ENCODE data around the gene MFRP.
A peak's percentile ranks its signal among the peaks of the same experiment; 100 is the strongest.

Gene MFRP

GRCh38 chr11:119372260-119373058 is 26.0 kb upstream of the MFRP start:
- peak; percentile 25 for DNase-seq

GRCh38 chr11:119371778-119372182 is 25.3 kb upstream of the MFRP start:
- peak; percentile 36 for DNase-seq

DNA sequence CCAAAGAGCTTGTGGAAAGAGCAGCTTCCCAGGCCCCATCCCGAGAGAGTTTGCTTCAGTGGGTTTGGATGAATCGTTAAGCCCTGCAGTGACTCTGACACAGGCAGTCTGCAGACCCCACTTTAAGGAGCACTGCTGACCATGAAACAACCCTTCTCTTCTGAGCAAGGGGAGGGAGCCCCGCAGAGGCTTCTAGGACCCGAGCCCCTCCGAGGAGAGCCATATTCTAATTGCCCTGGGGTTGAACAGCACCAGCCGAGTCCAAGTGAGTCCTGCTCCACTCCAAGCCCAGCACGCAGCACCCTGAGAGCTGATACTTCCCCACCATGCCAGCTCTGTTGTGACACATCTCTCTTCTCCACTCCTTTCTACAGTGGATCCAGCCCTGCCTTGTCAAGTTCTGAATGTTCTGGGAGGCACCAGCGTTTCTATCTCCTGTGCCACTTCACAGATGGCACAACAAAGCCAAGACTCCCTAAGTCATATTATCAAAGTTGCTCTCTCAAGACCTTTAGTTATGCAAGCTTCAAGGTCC is 24.6 kb upstream of the MFRP start:
- DNase-seq, result no peak

GRCh38 chr11:119370486-119371046 is 24.1 kb upstream of the MFRP start:
- DNase-seq, result no peak

- no peak for DNase-seq
Measured at GRCh38 chr11:119369132-119369925, 22.8 kb upstream of the MFRP start.

GRCh38 chr11:119368121-119369034 is 21.9 kb upstream of the MFRP start:
- DNase-seq, result peak; percentile 52

DNA sequence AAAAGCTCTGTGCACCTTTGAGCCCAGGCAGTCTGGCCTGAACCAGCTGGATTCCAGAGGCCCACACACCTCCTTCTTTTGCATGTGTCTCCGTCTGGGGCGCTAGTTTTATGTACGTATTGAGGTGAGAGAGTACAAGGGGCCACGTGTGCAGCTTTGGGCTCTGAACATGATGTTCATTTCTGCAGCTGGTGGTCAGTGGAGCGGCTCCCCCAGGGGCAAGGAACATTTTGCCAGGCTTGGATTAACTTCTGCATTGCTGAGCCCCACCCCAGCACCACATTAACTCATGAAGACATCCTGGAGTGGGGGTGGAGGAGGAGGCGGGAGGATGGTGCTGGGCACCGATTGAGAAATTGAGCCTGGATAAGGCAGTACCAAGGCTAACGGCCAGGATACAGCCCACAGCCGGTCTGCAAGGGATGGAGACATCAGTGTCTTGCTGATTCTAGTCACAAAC is 21.2 kb upstream of the MFRP start:
- no peak for DNase-seq

GRCh38 chr11:119366690-119367620 is 20.4 kb upstream of the MFRP start:
- DNase-seq, result no peak

- DNase-seq, result no peak
Measured at GRCh38 chr11:119365071-119365591, 18.6 kb upstream of the MFRP start.

GRCh38 chr11:119363851-119364590 is 17.5 kb upstream of the MFRP start:
- no peak for DNase-seq

GRCh38 chr11:119363081-119363850 is 16.8 kb upstream of the MFRP start:
- DNase-seq, result no peak

DNA sequence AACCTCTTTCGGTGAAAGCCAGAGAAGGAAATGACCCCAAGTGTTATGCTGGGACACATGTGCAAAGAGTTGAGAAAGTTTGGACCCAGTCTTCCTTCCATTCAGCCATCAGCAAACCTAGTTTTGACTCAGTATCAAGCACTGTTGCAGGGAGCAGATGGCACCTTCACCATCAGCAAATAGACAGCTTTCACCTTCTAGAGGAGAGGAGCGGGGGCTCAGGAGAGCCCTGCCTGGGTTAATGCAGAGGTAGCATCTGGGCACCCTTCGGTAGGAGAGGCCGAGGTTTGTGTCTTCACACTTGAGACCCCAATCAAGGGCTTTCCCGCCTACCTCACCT is 16.2 kb upstream of the MFRP start:
- no peak for DNase-seq

- no peak for DNase-seq
Measured at GRCh38 chr11:119361941-119362725, 15.6 kb upstream of the MFRP start.

DNA sequence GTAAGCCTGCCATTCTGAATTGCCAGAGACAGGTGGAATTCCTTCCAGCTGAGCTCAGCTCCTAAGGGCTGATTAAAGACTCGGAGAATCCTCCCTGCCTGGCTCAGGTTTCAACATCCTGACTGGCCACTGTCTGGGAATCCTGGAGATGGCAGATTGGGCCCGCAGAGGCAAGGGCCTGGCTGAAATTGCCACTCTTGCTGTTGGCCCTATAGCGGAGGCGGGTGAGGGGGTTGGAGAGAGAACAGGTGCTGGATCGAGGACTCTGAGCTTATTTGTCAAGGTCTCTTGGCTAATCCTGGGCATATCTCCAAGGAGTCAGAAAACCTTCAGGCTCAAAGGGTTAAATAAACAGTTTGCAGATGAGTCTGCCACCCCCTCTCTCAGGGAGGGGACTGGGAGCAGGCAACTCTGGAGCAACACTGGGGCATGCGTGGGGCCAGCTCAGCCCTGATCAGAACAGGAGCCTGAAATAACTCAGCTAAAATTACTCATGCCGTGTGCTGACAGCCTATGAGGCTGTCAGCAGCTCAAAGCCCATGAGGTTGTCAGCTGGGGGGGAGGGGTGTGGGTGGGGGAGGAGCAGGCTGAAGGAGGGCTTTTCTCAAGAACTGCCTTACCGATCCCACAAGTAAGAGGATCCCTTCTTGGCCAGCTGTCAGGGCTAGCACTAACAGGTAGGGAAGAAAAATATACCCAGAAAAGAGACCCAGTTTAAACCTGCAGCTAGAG is 14.7 kb upstream of the MFRP start:
- DNase-seq, result no peak

DNA sequence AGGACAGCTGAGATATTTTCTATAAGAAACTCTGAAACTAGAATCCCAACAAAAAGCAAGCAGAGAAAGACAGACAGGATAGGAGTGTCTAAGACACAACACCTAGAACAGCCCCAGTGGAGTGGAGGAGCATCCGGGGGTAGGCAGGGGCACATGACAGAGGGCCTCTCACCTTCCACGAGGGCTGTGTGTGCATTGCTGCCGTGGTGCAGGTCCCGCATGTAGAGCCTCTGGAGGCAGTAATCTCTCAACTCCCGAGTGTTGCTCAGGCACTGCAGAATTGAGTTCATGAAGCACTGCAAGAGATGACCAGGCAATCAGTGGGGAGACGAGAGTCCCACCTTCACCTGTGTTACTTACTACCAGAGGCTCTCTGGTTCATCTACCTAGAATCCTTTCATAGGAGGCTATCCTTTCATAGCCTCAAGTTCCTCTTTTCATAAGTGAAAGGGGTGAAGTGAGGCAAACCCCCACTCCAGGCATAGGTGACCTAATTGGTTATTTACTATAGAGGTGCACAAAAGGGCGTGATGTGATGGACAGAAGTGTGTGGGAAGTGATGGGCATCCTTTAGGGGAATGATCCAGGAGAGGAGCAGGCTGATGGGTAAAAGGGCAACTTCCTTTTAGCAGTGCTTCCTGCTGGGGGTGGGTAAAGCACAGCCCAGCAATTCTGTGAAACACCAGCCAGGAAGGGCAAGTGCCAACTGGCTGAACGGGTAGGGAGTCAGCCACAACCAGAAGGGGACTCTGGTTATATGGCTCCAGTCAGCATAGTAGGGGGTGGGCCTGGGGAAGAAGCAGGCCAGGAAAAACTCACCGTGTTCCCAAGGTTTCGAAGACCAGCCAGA is 13.1 kb upstream of the MFRP start:
- DNase-seq, result no peak

DNA sequence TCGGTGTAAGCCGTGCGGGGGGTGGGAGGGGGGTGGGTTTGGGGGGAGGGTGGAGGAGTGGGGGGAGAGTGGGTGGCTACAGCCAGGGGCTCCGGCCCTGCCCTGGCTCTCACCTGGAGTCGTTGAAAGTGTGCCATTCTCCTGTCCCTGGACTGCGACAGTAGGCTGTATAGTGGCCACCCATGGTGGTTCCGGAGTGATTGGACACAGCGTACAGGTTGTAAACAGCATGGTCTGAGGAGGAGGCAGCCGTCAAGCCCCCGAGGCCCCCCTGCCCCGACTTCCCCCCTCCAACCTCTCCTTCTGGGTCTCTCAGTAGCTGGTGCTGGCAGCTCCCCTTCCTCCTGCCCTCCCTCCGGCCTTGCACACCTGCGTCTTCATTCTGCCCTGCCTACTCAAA is 10.6 kb upstream of the MFRP start:
- no peak for DNase-seq

Data from NCI-H1694 (cell line).